HEK293T (cell line): ENCODE results near the gene RESF1.
A peak's percentile ranks its signal among the peaks of the same experiment; 100 is the strongest.

Experiments used
- CTCF ChIA-PET: fragments of 350-600 bp; formaldehyde crosslinking; extraction: SDS; loops from one replicate; lab custom pipeline; 2021; ENCODE audit warnings: antibody characterized with exemption, inconsistent platforms; lab: Yijun Ruan, JAX
- POLR2A ChIA-PET: fragments of 350-600 bp; formaldehyde crosslinking; extraction: SDS; loops from one replicate; lab custom pipeline; 2020; ENCODE audit warnings: antibody characterized with exemption, inconsistent platforms; lab: Yijun Ruan, JAX
- DNase-seq: peaks from one replicate; pipeline ENCODE4 v3.0.0; 2012; ENCODE audit warnings: mixed read lengths; ENCODE audit errors: extremely low spot score
- ARNT ChIP-seq: fragments of 450-650 bp; IDR thresholded peaks from 2 replicates; pipeline ENCODE4 v1.6.1; 2017; ENCODE audit warnings: mild to moderate bottlenecking
- BHLHE40 ChIP-seq: fragments of 450-650 bp; IDR thresholded peaks from 2 replicates; pipeline ENCODE4 v1.6.1; 2016; ENCODE audit warnings: mild to moderate bottlenecking, moderate library complexity, borderline replicate concordance
- CTBP1 ChIP-seq: fragments of 450-650 bp; IDR thresholded peaks from 2 replicates; pipeline ENCODE4 v1.6.1; 2016; ENCODE audit warnings: borderline replicate concordance
- ELF4 ChIP-seq: fragments of 450-650 bp; IDR thresholded peaks from 2 replicates; pipeline ENCODE4 v1.6.1; 2017; ENCODE audit warnings: antibody characterized with exemption
- FOXA1 ChIP-seq: fragments of 450-650 bp; IDR thresholded peaks from 2 replicates; pipeline ENCODE4 v1.6.1; 2016; ENCODE audit warnings: mild to moderate bottlenecking
- FOXK2 ChIP-seq: fragments of 450-650 bp; IDR thresholded peaks from 2 replicates; pipeline ENCODE4 v1.6.1; 2016; ENCODE audit warnings: mild to moderate bottlenecking
- FOXM1 ChIP-seq: fragments of 450-650 bp; IDR thresholded peaks from 2 replicates; pipeline ENCODE4 v1.6.1; 2017; ENCODE audit warnings: mild to moderate bottlenecking, borderline replicate concordance
- HDGF ChIP-seq: fragments of 450-650 bp; IDR thresholded peaks from 2 replicates; pipeline ENCODE4 v1.6.1; 2017; ENCODE audit warnings: antibody characterized with exemption, borderline replicate concordance
- L3MBTL2 ChIP-seq: fragments of 450-650 bp; conservative IDR thresholded peaks from 2 replicates; pipeline ENCODE4 v1.6.1; 2016; ENCODE audit warnings: mild to moderate bottlenecking
- LEF1 ChIP-seq: fragments of 450-650 bp; IDR thresholded peaks from 2 replicates; pipeline ENCODE4 v1.6.1; 2017; ENCODE audit warnings: mild to moderate bottlenecking, borderline replicate concordance
- NFRKB ChIP-seq: fragments of 450-650 bp; IDR thresholded peaks from 2 replicates; pipeline ENCODE4 v1.6.1; 2016; ENCODE audit warnings: mild to moderate bottlenecking, moderate library complexity
- PKNOX1 ChIP-seq: fragments of 450-650 bp; IDR thresholded peaks from 2 replicates; pipeline ENCODE4 v1.6.1; 2016
- SP1 ChIP-seq: fragments of 450-650 bp; IDR thresholded peaks from 2 replicates; pipeline ENCODE4 v1.6.1; 2017
- SUZ12 ChIP-seq: fragments of 450-650 bp; IDR thresholded peaks from 2 replicates; pipeline ENCODE4 v1.6.1; 2016; ENCODE audit warnings: mild to moderate bottlenecking
- TARDBP ChIP-seq: fragments of 450-650 bp; IDR thresholded peaks from 2 replicates; pipeline ENCODE4 v1.6.1; 2016
- ZNF384 ChIP-seq: fragments of 450-650 bp; IDR thresholded peaks from 2 replicates; pipeline ENCODE4 v1.6.1; 2016

The RESF1 gene

GRCh38 chr12:31951008-31951407, 8.2 kb upstream of the RESF1 start:
- no peak for TF ChIP-seq ZNF384
- no peak for TF ChIP-seq LEF1
- TF ChIP-seq SP1: no peak
- no peak for TF ChIP-seq BHLHE40
- TF ChIP-seq HDGF: no peak
- no peak for TF ChIP-seq ELF4
- TF ChIP-seq TARDBP: no peak
- TF ChIP-seq ARNT: no peak
- TF ChIP-seq L3MBTL2: no peak
- TF ChIP-seq CTBP1: no peak
- no peak for TF ChIP-seq NFRKB
- no peak for TF ChIP-seq FOXK2
- no peak for TF ChIP-seq FOXM1
- no peak for TF ChIP-seq SUZ12
- TF ChIP-seq FOXA1: no peak
- TF ChIP-seq PKNOX1: no peak
- ChIA-PET CTCF (no interaction called here), POLR2A (no interaction called here)
- no peak for DNase-seq

GRCh38 chr12:31951939-31952338, 7.3 kb upstream of the RESF1 start:
- ChIA-PET CTCF (no interaction called here), POLR2A (no interaction called here)
- no peak for DNase-seq
- TF ChIP-seq SP1 (no peak), PKNOX1 (no peak)

GRCh38 chr12:31952418-31952817, 6.8 kb upstream of the RESF1 start:
- DNase-seq: no peak
- TF ChIP-seq L3MBTL2 (no peak), NFRKB (no peak), SP1 (no peak), SUZ12 (no peak), CTBP1 (no peak), FOXA1 (no peak), TARDBP (no peak), ZNF384 (no peak), PKNOX1 (no peak), FOXM1 (no peak), HDGF (no peak), FOXK2 (no peak), LEF1 (no peak)
- POLR2A ChIA-PET: no interaction called here
- CTCF ChIA-PET: no interaction called here

- POLR2A ChIA-PET: no interaction called here
- no peak for DNase-seq
- TF ChIP-seq ARNT (no peak), HDGF (no peak), FOXA1 (no peak), FOXM1 (no peak), L3MBTL2 (no peak), FOXK2 (no peak), SP1 (no peak), ELF4 (no peak), LEF1 (no peak), PKNOX1 (no peak), TARDBP (no peak), NFRKB (no peak), SUZ12 (no peak), BHLHE40 (no peak), ZNF384 (no peak), CTBP1 (no peak)
- CTCF ChIA-PET: no interaction called here
These were observed 4.0 kb upstream of the RESF1 start for GRCh38 chr12:31954925-31955858.

GRCh38 chr12:31958569-31959160, 550 bp upstream of the RESF1 start:
- peak; percentile 25; the same call in 1 of the 2 replicates for TF ChIP-seq L3MBTL2
- no peak for TF ChIP-seq CTBP1
- CTCF ChIA-PET: no interaction called here

More at GRCh38 chr12:31958569-31959160, 550 bp upstream of the RESF1 start:
- no peak for DNase-seq
- POLR2A ChIA-PET: interaction anchor here (1.3 to 1.5 kb wide), 2 partner anchors 80 to 299 kb away, joined by 3 to 5 read pairs; partner anchors contain the start of gene ETFBKMT
